GM18519 (cell line): ENCODE results near the gene ZSCAN22.
A peak's percentile ranks its signal among the peaks of the same experiment; 100 is the strongest.
"Not testable (repeated sequence)": the region's sequence is repeated elsewhere in the genome, so short reads cannot be mapped to it uniquely, and the experiment has no call there.

Source experiments
- ATAC-seq: cut with Tn5 transposase; IDR thresholded peaks from one replicate; pipeline ENCODE4 v1.9.1; 2021; ENCODE audit warnings: mild to moderate bottlenecking, moderate library complexity; ENCODE audit not compliant: unreplicated experiment, low FRiP score

Gene ZSCAN22

DNA sequence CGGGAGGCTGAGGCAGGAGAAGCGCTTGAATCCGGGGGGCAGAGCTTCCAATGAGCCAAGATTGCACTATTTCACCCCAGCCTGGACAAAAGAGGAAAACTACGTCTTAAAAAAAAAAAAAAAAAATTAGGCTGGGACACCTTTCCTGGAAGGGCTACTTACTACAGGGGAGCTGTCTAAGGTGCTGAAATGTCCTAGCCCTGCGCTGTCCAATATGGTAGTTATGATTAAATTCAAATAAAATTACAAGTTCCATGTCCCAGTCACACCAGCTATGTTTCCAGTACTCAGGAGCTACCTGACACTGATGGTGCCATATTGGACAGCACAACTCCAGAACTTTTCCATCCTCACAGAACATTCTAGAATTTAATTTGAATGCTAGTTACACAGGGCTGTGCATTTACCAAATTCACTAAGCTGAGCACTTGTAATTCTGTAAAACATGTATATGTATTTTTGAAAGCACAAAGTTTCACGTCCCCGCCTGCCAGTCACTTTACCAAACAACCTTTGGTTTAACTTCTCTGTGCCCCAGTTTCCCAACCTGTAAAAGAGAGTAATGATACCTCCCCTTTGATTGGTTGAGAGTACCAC, 9.2 kb upstream of the ZSCAN22 start:
- no peak for ATAC-seq

DNA sequence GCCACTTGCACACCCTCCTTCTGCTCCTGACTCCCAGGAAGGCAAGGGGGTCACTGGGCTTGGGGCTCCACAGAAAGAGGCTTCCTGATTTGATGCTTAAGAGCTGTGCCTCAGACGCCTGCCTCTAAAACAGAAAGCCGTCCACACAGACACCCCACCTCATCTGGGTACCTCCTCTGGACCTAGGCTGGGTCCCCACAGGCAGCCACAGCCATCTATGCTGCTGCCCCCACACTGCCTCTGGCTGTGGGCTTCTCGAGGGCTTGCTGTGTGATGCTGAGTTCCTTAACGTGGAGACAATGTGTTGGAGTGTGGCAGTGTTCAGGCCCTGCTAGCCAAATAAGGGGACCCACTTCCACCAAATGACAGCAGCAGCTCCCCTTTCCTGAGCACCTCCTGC, 8.5 kb upstream of the ZSCAN22 start:
- no peak for ATAC-seq

DNA sequence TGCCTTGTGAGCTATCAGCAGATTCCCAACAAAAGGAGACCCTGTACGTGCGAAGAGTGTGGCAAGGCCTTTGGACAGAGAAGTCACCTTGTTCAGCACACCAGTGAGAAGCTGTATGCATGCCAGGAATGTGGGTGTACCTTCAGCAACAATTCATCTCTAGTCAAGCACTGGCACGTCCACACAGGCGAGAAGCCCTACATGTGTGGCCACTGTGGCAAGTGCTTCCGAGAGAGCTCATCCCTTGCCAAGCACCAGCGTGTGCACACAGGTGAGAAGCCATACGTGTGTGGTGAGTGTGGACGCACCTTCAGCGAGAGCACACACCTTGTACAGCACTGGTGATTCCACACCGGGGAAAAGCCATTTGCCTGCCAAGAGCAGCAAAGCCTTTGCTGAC, 7.6 kb upstream of the ZSCAN22 start:
- ATAC-seq, result no peak

DNA sequence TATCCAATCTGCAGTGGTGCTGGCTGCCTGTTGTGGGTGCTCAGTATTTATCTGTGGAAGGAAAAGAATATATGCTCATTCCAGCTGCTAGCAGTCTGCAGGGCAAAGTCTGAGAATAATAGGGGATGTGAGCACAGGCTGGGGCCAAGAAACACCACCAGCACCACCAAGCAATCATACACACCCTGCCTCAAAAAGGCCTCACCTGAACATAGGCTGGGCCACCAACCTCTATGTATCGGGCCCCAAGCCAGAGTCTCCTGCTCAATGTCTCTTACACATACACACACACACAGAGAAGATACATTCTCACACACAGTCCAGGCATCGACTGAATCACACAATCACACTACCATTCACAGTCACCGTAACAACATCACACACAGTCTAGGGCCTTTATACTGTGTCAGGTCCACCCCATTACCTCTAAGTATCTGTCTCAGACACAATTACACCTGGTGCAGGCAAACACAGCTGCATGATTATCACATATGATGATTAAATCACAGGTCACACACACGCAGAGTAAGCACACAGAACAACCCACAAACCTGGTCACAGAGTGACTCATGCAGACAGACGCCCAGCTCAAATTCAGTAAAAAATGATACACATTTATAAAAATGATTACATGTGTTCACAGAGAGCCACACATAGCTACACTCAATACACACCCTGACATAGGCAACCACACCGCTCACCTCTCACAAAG, 1.3 kb upstream of the ZSCAN22 start:
- ATAC-seq, result no peak

DNA sequence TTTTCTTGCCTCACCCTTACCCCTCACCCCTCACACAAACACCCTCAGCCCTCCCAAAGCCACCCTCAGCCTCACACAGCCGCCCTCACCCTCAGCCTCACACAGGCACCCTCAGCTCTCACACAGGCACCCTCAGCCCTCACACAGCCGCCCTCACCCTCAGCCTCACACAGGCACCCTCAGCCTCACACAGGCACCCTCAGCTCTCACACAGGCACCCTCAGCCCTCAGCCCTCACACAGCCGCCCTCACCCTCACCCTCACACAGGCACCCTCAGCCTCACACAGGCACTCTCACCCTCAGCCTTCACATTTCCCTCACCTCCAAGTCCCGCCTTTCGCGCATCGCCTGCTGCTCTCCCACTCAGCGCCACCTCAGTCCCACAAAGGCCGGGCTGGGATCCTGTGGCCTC, 287 bp upstream of the ZSCAN22 start:
- ATAC-seq, result no peak

DNA sequence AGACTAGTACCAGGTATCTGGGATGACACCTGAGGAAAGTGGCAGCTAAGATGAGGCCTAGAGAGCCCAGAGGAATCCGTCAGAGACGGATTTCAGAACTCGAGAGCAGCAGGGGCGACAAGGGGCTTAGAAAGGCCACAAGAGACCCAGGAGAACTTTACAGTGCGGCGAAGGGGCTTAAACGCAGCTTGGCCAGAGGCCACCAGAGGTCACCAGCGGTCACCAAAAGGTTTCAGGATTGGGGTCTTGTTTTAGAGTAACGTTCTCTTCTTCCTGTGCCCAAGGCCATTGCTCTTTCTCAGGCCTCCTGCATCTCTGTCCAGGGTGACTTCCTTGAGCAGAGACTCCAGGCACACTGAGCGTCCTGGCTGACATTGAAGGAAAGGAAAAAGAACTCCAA, 2.2 kb downstream of the ZSCAN22 start:
- no peak for ATAC-seq

DNA sequence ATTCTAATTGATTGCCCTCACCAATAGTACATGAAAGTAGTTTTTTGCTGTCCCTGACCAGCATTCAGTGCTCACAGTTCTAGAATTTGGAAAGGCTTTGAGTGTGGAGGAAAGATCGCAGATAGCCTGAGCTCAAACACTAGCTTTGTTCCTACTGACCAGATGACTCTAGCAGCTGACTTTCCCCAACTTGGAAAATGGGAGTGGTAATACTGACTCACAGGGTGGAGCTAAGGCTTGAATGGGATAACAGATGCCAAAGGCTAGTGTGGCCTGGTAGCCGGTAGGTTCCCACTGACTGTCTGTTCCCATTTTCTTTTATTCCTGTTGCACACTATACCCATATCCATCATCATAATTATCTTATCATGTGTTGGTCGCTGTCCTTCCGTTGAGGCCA, 3.7 kb downstream of the ZSCAN22 start:
- no peak for ATAC-seq

DNA sequence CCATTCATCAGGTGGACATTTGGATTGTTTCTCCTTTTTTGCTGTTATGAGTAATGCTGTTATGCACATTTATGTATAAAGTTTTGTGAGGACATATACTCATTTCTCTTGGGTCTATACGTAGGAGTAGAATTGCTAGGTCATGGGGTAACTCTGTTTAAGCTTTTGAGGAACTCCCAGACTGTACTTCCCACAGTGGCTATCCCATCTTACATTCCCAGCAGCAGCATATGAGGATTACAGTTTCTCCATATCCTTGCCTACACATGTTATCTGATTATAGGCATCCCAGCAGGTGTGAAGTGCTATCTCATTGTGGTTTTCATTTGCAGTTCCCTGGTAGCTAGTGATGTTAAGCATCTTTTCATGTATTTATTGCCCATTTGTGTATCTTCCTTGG, 5.9 kb downstream of the ZSCAN22 start:
- ATAC-seq, result no peak

DNA sequence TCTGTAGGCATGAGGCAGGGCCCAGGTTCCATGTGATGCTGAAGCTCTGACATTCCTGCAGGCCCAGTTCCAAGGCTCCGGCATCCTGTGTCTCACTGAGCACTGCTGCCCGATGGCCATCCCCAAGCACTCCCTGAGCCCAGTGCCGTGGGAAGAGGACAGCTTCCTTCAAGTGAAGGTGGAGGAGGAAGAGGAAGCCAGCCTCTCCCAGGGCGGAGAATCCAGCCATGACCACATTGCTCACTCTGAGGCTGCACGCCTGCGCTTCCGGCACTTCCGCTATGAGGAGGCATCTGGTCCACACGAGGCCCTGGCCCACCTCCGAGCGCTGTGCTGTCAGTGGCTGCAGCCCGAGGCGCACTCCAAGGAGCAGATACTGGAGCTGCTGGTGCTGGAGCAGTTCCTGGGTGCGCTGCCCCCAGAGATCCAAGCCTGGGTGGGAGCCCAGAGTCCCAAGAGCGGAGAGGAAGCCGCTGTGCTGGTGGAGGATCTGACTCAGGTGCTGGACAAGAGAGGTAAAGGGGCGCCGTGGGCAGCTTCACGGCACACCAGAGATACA, 8.0 kb downstream of the ZSCAN22 start:
- ATAC-seq, result no peak

DNA sequence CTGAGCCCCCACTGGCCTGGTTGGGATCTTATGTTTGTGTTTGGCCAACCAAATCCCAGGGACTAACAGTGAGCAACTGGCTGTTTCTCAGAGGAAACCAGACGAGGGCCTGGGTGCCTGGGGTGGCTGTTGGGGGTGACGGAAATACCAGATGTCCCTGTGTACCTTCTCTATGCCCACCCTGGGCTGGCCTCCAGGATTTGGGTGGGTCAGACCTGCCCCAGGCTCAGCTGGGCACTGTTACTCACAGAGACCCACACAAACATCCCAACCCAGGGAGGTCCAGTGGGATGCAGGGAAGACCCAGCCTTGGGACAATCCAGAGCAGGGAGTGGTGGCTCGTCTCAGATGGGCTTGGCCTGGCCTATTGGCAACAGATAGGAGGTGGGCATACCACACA, 8.8 kb downstream of the ZSCAN22 start:
- ATAC-seq, result no peak

DNA sequence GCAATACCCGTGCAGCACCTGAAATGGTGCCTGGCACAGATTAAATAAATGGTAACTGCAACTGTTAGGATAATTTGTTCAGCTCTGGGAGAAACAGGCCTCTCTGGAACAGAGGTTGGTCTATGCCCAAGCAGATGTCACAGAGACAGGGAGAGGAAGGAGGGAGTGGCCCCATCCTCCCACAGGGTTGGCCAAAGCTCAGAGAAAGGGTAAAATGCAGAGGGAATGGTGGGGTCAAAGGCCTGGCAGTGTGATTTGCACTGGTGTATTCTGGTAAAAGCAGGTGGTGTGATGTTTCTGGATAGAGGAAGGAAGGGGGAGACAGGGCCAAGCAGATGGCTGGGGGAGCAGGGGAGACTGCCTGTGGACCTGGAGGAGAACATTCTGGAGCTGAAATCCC, 9.4 kb downstream of the ZSCAN22 start:
- no peak for ATAC-seq

DNA sequence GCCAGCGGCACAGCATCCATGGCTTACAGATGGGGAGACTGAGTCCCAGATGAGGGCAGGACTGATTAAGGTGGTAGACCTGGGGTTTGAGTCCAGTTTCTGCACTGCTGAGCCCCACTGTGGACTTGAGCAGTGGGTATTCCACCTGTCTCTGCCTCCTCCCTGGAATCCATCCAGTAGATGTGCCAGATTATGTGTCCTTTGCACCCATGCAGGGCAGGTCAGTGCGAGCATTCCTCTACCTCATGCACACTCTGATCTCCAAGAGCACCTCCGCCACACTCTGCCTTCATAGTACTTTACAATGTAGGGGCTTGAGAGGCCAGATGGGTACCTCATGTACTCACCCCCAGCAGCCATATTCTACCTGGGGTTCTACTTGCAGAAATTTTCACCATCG, 10.0 kb downstream of the ZSCAN22 start:
- no peak for ATAC-seq

DNA sequence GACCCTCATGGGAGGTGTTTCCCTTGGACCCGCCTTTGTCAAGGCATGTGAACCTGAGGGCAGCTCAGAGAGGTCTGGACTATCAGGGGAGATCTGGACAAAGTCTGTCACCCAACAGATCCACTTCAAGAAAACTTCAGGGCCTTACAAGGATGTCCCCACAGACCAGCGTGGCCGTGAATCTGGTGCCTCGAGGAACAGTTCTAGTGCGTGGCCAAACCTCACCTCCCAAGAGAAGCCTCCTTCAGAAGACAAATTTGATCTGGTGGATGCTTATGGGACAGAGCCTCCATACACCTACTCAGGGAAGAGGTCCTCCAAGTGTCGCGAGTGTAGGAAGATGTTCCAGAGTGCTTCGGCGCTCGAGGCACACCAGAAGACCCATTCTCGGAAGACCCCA, 11.5 kb downstream of the ZSCAN22 start:
- ATAC-seq, result no peak

DNA sequence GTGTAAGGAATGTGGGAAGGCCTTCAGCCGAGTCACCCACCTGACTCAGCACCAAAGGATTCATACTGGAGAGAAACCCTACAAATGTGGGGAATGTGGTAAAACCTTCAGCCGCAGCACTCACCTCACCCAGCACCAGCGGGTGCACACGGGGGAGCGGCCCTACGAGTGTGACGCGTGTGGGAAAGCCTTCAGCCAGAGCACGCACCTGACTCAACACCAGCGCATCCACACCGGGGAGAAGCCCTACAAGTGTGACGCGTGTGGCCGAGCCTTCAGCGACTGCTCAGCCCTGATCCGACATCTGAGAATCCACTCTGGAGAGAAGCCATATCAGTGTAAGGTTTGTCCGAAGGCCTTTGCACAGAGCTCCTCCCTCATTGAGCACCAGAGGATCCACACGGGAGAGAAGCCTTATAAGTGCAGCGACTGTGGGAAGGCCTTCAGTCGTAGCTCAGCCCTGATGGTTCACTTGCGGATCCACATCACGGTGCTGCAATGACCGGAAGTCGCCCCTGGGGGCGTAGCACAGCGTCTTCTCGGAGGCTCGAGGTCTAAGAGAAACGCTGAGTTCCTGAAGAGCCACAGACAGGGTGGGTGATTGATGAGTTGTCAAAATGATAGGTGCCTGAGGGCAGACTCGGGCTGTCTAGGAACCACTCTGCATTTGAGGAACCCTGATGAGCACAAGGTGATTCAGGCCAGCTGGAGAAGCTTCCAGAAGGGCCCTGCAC, 12.2 kb downstream of the ZSCAN22 start:
- ATAC-seq, result no peak

DNA sequence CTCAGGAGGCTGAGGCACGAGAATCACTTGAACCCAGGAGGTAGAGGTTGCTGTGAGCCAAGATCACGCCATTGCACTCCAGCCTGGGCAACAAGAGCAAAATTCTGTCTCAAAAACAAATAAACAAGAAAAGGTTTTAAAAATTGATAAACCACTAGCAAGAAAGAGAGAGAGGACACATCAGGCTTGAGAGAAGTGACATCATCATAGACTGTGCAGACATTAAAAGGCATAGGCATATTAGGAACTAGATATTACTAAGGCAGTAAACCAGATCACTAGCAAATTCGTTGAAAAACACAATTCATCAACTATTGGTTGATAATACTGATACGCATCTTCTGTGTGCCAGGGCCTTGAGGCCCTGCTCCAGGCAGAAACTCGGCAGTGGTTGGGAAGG, 18.8 kb downstream of the ZSCAN22 start:
- ATAC-seq, result no peak

DNA sequence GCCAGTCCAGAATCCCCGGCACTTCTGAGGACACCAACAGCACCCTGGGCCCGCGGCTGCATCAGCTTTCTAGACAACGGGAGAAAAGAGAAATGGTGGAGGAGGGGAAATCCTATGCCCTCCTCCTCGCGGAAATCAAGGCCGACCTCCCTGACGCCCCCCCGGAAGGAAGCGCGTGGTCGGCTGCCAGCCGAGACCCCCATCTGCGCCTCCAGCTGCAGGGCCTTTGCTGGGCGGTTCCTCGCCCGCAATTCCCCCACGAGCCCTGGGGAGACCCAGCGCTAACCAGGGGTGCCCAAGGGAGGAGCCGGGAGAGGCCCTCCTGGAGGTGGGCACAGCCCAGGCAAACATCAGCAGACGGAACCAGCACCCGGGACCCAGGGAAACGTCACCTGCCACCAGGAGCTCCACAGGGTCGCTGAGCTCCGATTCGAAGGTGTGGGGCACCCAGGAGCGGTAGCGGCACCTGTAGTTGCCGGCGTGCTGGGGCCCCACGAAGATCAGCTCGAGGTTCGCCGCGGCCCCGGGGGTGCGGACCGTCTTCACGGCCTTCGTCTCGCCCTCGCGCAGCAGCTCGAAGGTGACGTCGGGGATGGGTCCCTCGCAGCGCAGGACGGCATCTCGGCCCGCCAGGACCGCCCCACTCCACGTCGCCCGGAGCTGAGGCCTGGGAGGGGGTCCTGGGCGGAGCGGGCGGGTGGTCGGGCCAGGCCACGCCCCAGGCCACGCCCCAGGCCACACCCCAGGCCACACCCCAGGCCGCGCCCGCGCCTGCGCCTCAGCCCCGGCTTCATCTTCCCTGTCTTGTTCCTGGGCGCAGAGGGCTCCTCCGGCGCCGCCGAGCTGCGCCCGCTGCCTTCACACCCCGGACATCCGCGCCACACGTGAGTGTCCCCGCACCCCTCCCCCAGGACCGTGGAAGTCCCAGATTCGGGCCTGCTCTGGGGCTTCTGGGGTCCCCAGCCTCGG, 20.5 kb downstream of the ZSCAN22 start:
- peak; percentile 74 for ATAC-seq

DNA sequence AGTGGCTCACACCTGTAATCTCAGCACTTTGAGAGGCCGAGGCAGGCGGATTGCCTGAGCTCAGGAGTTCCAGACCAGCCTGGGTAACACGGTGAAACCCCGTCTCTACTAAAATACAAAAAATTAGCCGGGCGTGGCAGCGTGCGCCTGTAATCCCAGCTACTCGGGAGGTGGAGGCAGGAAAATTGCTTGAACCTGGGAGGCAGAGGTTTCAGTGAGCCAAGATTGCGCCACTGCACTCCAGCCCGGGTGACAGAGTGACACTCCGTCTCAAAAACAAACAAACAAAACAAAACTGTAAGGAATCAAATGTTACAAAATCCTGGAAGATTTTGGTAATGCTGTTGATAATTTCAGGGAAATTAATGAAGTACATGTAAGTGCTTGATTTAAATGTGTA, 21.3 kb downstream of the ZSCAN22 start:
- not testable (repeated sequence) for ATAC-seq

DNA sequence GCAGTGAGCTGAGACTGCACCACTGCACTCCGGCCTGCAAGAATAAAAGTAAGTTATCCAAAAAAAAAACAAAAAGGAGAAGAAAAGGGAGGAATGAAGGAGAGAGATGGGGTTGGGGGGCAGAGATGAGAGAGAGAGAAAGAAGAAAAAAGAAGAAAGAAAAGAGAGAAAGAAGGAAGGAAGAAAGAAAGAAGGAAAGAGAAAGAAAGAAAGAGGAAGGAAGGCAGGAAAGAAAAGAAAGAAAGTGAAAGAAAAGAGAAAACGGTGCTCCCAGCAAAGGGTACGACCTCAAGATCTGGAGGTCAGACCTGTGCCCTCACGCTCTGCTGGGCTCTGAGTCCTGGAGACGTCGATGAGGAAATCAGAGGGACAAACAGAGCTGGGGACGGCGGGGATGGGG, 22.8 kb downstream of the ZSCAN22 start:
- no peak for ATAC-seq

DNA sequence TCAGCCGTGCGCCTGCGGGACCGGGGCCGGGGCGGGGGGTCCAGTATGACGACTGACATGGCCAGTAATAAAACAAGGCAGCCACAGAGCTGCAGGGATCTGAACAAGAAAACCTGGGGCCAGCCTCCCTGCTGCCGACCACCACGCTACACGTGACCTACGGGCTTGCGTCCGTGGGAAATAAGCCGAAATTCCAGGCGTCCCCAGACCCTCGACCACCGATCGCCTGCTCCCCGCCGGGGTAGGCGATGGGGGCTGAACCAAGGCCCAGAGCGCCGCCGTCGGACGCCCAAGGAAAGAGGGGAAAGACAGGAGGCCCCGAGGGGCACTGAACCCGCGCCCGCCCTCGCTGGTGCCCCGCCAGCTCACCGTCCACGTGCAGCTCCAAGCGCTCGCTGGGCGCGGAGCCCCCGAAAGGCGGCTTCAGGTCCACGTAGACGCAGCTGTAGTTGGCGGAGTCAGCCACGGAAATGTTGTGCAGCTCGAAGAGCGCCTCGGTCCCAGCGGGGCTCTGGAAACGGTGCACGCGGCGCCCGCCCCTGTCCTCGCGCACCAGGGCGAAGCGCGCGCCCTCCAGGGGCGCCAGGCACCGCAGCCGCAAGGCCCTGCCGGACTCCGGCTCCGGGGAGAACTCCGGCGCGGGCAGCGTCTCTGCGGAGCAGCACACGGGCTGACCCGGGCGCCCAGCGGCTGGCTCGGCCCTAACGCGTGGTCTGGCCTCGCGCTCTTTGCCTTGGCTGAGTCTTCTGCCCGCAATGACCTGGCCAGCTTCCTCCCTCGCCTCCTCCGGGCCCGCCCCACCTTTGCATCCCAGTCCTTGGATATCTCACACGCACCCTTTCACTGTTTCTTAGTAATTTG, 23.4 kb downstream of the ZSCAN22 start:
- ATAC-seq, result no peak
